Thoracic aorta (tissue), 2 donors: Measurements from ENCODE around the gene SMPDL3A. TPM values are rescaled to one million over a fixed set of nuclear protein-coding genes. Genes with fewer than 3 reads are reported as not detected.
"Not testable (repeated sequence)": the region's sequence is repeated elsewhere in the genome, so short reads cannot be mapped to it uniquely, and the experiment has no call there.

ENCODE experiments used
- ATAC-seq: fragments of 150-250 bp; one replicate; pipeline ENCODE4 v1.8.0; 2017; ENCODE audit warnings: low read depth; ENCODE audit not compliant: insufficient number of reproducible peaks, low FRiP score
- DNase-seq: peaks from one replicate; pipeline ENCODE4 v3.0.0-alpha.2; 2020; ENCODE audit warnings: low spot score
- H3K27ac ChIP-seq, 2 donors: fragments of 200-600 bp; sonication (generic); 1 replicate in 1 of 2; 2 replicates in 1 of 2; pipeline ENCODE4 v1.5.1; 2016; ENCODE audit warnings: mild to moderate bottlenecking in 2 of 2, moderate library complexity in 2 of 2
- H3K27me3 ChIP-seq: fragments of 200-600 bp; sonication (generic); replicated peaks from 2 replicates; pipeline ENCODE4 v1.6.0; 2016; ENCODE audit warnings: mild to moderate bottlenecking; ENCODE audit not compliant: insufficient read depth
- H3K36me3 ChIP-seq: fragments of 200-600 bp; sonication (generic); one replicate; pipeline ENCODE4 v1.5.1; 2016
- H3K4me1 ChIP-seq, 2 donors: fragments of 200-600 bp; sonication (generic); 1 replicate in 1 of 2; 2 replicates in 1 of 2; pipeline versions ENCODE4 v1.5.1 to v1.6.0; 2016; ENCODE audit warnings: low read depth in 2 of 2, mild to moderate bottlenecking in 1 of 2; ENCODE audit not compliant: control insufficient read depth in 1 of 2
- H3K4me3 ChIP-seq: fragments of 200-600 bp; sonication (generic); 2 replicates; pipeline ENCODE4 v1.5.1; 2016; ENCODE audit warnings: mild to moderate bottlenecking
- H3K9me3 ChIP-seq: fragments of 200-600 bp; sonication (generic); 2 replicates; pipeline ENCODE4 v1.5.1; 2016
- CTCF ChIP-seq: fragments of 200-600 bp; sonication (generic); IDR thresholded peaks from one replicate; pipeline ENCODE4 v1.5.1; 2019; ENCODE audit warnings: antibody characterized with exemption
- total RNA-seq, 2 donors: library from RNA; depleted of rRNA; stranded (reverse); fragments of >200 nt; gene quantifications; one replicate each; pipeline versions ENCODE4 v1.1.0 to v1.2.3, GENCODE V29; 2016

Gene SMPDL3A
- total RNA-seq, 2 donors from 2014 or later: 4.2 to 8.0 TPM

- Histone ChIP-seq H3K36me3 (no peaks in the 10 kb centered on the region), H3K9me3 (no peaks in the 10 kb centered on the region), H3K4me3 (no peak overlapping the region), H3K27me3 (no peaks in the 10 kb centered on the region), H3K27ac (no peak overlapping the region), H3K4me1 (no peaks in the 10 kb centered on the region)
- no peak for DNase-seq
- ATAC-seq: no peak
- no peak for TF ChIP-seq CTCF
These were observed 41.5 kb upstream of the SMPDL3A start for GRCh38 chr6:122747573-122747972.

- H3K9me3 ChIP-seq, H3K4me3 ChIP-seq, H3K4me1 ChIP-seq, H3K27me3 ChIP-seq, H3K36me3 ChIP-seq, H3K27ac ChIP-seq, DNase-seq, ATAC-seq: not testable (repeated sequence)
These were observed 40.1 kb upstream of the SMPDL3A start for GRCh38 chr6:122748945-122749344.

GRCh38 chr6:122749451-122750050 lies 39.5 kb upstream of the SMPDL3A start:
- Histone ChIP-seq H3K4me3 (no peak overlapping the region), H3K4me1 (no peaks in the 10 kb centered on the region), H3K27ac (no peak overlapping the region), H3K36me3 (no peaks in the 10 kb centered on the region), H3K27me3 (no peaks in the 10 kb centered on the region), H3K9me3 (no peaks in the 10 kb centered on the region)
- ATAC-seq: no peak
- TF ChIP-seq CTCF: no peak
- DNase-seq: no peak

- Histone ChIP-seq H3K4me3 (no peak overlapping the region), H3K9me3 (no peaks in the 10 kb centered on the region), H3K27ac (no peak overlapping the region), H3K36me3 (no peaks in the 10 kb centered on the region), H3K4me1 (no peaks in the 10 kb centered on the region), H3K27me3 (no peaks in the 10 kb centered on the region)
- ATAC-seq (no peak), DNase-seq (no peak)
- no peak for TF ChIP-seq CTCF
These were observed 37.7 kb upstream of the SMPDL3A start for GRCh38 chr6:122751326-122751725.

GRCh38 chr6:122752459-122752858 lies 36.6 kb upstream of the SMPDL3A start:
- no peak for TF ChIP-seq CTCF

More at GRCh38 chr6:122752459-122752858, 36.6 kb upstream of the SMPDL3A start:
- Histone ChIP-seq H3K27me3 (no peaks in the 10 kb centered on the region), H3K4me1 (no peaks in the 10 kb centered on the region), H3K27ac (no peak overlapping the region), H3K36me3 (no peaks in the 10 kb centered on the region), H3K4me3 (no peak overlapping the region), H3K9me3 (no peaks in the 10 kb centered on the region)
- DNase-seq (no peak), ATAC-seq (no peak)
